ENCODE data around the gene MRPL51.

Gene MRPL51

DNA sequence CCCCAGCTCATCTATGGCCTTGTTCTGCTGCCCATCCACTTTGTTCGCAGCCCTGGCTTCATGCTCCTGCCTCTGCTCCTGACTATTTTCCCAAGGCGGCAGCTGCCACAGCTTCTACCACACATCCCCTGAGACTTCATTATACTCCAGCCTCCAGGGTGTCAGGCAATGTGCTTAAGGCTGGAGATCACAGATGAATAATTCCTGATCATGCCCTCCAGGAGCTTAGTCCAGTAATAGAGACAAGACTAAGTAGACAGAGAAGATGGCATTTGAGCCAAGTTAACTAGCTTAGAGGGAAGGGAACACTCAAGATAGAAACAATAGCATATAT is 34.1 kb downstream of the MRPL51 start:
- peaks cover 14% of the 10 kb centered on the region for H3K36me3 ChIP-seq (ENCODE audit: control insufficient read depth, insufficient read depth, low read length)

DNA sequence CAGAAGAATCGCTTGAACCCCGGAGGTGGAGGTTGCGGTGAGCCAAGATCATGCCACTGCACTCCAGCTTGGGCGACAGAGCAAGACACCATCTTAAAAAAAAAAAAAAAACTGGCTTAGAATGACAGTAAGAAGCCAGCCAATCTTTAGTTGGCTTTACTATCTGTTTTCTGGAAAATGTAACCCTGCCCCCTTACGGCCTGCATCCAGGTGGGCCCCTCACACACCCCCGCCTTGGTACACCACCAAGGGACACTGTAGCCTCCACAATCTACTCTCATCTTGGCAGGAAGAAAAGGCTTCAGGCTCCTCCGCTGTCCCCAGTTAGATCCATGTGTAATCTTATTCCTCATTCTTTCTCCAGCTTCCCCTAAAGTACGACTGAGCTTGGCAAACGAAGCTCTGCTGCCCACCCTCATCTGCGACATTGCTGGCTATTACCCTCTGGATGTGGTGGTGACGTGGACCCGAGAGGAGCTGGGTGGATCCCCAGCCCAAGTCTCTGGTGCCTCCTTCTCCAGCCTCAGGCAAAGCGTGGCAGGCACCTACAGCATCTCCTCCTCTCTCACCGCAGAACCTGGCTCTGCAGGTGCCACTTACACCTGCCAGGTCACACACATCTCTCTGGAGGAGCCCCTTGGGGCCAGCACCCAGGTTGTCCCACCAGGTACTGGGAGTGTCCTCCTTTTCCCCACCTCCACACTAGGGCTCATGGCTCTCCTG is 34.6 kb downstream of the MRPL51 start:
- DNase-seq (ENCODE audit: low read depth, low spot score) = no peak
- WGBS (ENCODE audit: insufficient coverage, insufficient read length) = no CpG with 5 or more reads among the region's 14 CpGs
- no peaks in the 10 kb centered on the region for H3K9me3 ChIP-seq (ENCODE audit: control insufficient read depth, insufficient read depth, low read length)
- no peaks in the 10 kb centered on the region for H3K4me1 ChIP-seq (ENCODE audit: control insufficient read depth, insufficient read depth, low read length)
- H3K36me3 ChIP-seq (ENCODE audit: control insufficient read depth, insufficient read depth, low read length) = peaks cover 14% of the 10 kb centered on the region
- H3K4me3 ChIP-seq (ENCODE audit: low read length) = no peak overlapping the region
- H3K27ac ChIP-seq (ENCODE audit: low read length) = no peak overlapping the region
- no peaks in the 10 kb centered on the region for H3K27me3 ChIP-seq (ENCODE audit: control insufficient read depth, insufficient read depth, low read length)

More for the DNA sequence above, 34.1 kb downstream of the MRPL51 start:
- no peak for DNase-seq (ENCODE audit: low read depth, low spot score)
- Histone ChIP-seq H3K27ac (ENCODE audit: low read length) (no peak overlapping the region), H3K27me3 (ENCODE audit: control insufficient read depth, insufficient read depth, low read length) (no peaks in the 10 kb centered on the region), H3K9me3 (ENCODE audit: control insufficient read depth, insufficient read depth, low read length) (no peaks in the 10 kb centered on the region), H3K4me1 (ENCODE audit: control insufficient read depth, insufficient read depth, low read length) (no peaks in the 10 kb centered on the region), H3K4me3 (ENCODE audit: low read length) (no peak overlapping the region)
- WGBS (ENCODE audit: insufficient coverage, insufficient read length) = no CpG with 5 or more reads among the region's 2 CpGs

DNA sequence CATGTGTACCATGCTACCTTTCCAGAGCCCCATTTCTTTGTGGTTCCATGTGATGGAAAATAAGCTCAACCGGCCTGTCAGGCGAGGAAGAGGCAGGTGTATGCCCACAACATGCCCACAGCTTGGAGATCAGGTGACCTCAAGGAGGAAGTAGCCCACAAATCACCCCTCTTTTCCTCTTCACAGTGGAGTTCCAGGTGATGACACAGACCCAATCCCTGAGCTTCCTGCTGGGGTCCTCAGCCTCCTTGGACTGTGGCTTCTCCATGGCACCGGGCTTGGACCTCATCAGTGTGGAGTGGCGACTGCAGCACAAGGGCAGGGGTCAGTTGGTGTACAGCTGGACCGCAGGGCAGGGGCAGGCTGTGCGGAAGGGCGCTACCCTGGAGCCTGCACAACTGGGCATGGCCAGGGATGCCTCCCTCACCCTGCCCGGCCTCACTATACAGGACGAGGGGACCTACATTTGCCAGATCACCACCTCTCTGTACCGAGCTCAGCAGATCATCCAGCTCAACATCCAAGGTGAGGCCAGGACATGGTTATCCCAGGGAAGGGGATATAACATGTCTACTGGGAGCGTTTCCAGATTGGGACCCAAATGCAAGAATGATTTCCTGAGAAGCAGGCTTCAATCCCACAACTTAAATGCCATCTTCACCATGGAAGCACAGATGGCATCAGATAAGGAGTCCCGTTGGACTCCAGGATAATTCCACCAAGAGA is 35.7 kb downstream of the MRPL51 start:
- no peaks in the 10 kb centered on the region for H3K9me3 ChIP-seq (ENCODE audit: control insufficient read depth, insufficient read depth, low read length)
- no CpG with 5 or more reads among the region's 12 CpGs for WGBS (ENCODE audit: insufficient coverage, insufficient read length)
- no peak overlapping the region for H3K4me3 ChIP-seq (ENCODE audit: low read length)
- no peaks in the 10 kb centered on the region for H3K27me3 ChIP-seq (ENCODE audit: control insufficient read depth, insufficient read depth, low read length)
- H3K27ac ChIP-seq (ENCODE audit: low read length) = no peak overlapping the region
- H3K36me3 ChIP-seq (ENCODE audit: control insufficient read depth, insufficient read depth, low read length) = peaks cover 11% of the 10 kb centered on the region
- no peak for DNase-seq (ENCODE audit: low read depth, low spot score)
- H3K4me1 ChIP-seq (ENCODE audit: control insufficient read depth, insufficient read depth, low read length) = peaks cover 6% of the 10 kb centered on the region

DNA sequence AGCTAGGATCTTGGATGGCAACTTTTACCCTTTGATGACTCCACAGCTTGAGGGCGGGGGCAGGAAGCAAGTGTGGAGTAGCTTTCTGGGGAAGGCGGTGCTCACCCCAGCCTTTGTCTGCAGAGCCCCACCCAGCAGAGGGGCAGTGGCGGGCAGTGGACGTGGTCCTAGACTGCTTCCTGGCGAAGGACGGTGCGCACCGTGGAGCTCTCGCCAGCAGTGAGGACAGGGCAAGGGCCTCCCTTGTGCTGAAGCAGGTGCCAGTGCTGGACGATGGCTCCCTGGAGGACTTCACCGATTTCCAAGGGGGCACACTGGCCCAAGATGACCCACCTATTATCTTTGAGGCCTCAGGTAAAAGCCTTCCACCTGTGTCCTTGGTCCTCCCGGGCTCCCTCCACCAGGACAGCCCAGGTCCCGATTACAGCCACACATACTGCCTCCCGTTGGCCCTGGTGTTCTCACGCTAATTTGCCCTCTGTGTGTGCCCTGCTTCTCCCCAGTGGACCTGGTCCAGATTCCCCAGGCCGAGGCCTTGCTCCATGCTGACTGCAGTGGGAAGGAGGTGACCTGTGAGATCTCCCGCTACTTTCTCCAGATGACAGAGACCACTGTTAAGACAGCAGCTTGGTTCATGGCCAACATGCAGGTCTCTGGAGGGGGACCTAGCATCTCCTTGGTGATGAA is 40.0 kb downstream of the MRPL51 start:
- WGBS (ENCODE audit: insufficient coverage, insufficient read length) = no CpG with 5 or more reads among the region's 17 CpGs
- DNase-seq (ENCODE audit: low read depth, low spot score) = no peak
- no peak overlapping the region for H3K27ac ChIP-seq (ENCODE audit: low read length)
- H3K4me3 ChIP-seq (ENCODE audit: low read length) = no peak overlapping the region
- no peaks in the 10 kb centered on the region for H3K27me3 ChIP-seq (ENCODE audit: control insufficient read depth, insufficient read depth, low read length)
- peaks cover 17% of the 10 kb centered on the region for H3K4me1 ChIP-seq (ENCODE audit: control insufficient read depth, insufficient read depth, low read length)
- H3K36me3 ChIP-seq (ENCODE audit: control insufficient read depth, insufficient read depth, low read length) = no peaks in the 10 kb centered on the region; the same call in 1 of the 2 replicates
- H3K9me3 ChIP-seq (ENCODE audit: control insufficient read depth, insufficient read depth, low read length) = no peaks in the 10 kb centered on the region

DNA sequence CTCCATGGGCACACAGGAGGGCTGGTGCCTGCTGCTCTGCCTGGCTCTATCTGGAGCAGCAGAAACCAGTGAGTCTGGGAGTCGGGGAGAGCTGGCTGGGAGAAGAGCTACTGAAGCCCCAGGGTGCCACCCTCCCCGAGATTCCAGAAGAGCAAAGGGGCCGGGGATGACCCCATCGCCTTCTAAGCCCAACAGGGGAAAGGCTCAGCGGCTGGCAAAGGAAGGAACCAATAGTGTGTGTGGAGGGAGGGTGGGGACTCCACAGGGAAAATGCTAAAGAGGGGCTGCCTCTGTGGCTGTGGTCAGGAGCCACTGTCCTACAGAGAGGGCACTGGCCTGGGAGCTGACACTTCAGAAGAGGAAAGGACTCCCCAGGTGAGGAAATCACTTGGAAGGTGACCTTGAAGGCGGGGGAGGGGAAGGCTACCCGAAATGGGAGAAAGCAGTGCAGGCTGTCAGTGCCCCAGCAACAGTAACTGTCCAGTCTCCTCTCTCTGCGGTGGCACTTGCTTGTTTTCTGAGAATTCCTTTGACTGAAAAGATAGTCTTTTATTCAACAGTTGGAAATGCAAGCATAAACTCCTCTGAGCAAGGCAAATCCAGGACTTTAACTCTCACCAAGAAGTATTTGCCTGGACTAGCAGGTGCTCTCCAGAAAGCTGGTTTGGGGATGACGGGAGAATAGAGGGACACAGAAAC is 40.7 kb downstream of the MRPL51 start:
- H3K36me3 ChIP-seq (ENCODE audit: control insufficient read depth, insufficient read depth, low read length) = no peaks in the 10 kb centered on the region; the same call in 1 of the 2 replicates
- no peaks in the 10 kb centered on the region for H3K27me3 ChIP-seq (ENCODE audit: control insufficient read depth, insufficient read depth, low read length)
- H3K4me1 ChIP-seq (ENCODE audit: control insufficient read depth, insufficient read depth, low read length) = peaks cover 17% of the 10 kb centered on the region
- no peak overlapping the region for H3K4me3 ChIP-seq (ENCODE audit: low read length)
- WGBS (ENCODE audit: insufficient coverage, insufficient read length) = no CpG with 5 or more reads among the region's 9 CpGs
- no peak overlapping the region for H3K27ac ChIP-seq (ENCODE audit: low read length)
- no peak for DNase-seq (ENCODE audit: low read depth, low spot score)
- H3K9me3 ChIP-seq (ENCODE audit: control insufficient read depth, insufficient read depth, low read length) = no peaks in the 10 kb centered on the region

DNA sequence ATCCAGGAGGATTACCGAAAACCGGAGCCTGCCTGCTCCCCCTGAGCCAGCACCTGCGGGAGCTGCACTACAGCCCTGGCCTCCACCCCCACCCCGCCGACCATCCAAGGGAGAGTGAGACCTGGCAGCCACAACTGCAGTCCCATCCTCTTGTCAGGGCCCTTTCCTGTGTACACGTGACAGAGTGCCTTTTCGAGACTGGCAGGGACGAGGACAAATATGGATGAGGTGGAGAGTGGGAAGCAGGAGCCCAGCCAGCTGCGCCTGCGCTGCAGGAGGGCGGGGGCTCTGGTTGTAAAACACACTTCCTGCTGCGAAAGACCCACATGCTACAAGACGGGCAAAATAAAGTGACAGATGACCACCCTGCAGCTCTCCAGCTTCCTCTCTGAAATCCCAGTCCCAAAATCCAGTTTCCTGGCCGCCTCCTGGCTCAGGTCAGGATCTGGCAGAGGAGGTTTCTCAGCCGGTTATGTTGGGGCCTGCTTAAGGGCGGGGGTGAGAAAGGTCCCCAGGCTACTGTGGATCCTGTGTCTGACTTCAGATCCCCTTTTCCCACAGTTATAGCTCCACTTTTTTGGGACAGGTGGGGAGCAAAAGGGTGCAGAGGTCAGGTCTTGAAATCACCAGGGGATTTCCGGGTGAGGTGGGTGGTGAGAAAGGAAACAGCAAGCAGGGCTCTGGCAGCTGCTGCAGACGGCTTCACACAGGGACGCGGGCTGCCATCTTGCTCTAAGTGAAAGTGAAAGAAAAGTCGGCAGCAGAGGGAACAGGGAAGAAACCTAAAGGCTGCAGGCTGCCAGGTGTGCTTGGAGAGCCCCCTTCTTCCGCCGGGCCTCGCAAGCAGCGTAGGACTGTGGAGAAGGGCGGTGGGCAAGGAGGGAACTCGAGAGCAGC is 41.5 kb downstream of the MRPL51 start, which contains the start of gene TAPBPL:
Gene TAPBPL, plus strand, starts transcription at position 695 of the 897 bp plus-strand sequence. CDS start 207 bp downstream, outside the sequence.
- Histone ChIP-seq H3K27me3 (ENCODE audit: control insufficient read depth, insufficient read depth, low read length) (no peaks in the 10 kb centered on the region), H3K9me3 (ENCODE audit: control insufficient read depth, insufficient read depth, low read length) (no peaks in the 10 kb centered on the region), H3K36me3 (ENCODE audit: control insufficient read depth, insufficient read depth, low read length) (no peaks in the 10 kb centered on the region; the same call in 1 of the 2 replicates), H3K27ac (ENCODE audit: low read length) (no peak within 1 kb of the TSS), H3K4me1 (ENCODE audit: control insufficient read depth, insufficient read depth, low read length) (peaks cover 17% of the 10 kb centered on the region), H3K4me3 (ENCODE audit: low read length) (no peak within 1 kb of the TSS)
- no peak for DNase-seq (ENCODE audit: low read depth, low spot score)
- no CpG with 5 or more reads among the region's 27 CpGs for WGBS (ENCODE audit: insufficient coverage, insufficient read length)

DNA sequence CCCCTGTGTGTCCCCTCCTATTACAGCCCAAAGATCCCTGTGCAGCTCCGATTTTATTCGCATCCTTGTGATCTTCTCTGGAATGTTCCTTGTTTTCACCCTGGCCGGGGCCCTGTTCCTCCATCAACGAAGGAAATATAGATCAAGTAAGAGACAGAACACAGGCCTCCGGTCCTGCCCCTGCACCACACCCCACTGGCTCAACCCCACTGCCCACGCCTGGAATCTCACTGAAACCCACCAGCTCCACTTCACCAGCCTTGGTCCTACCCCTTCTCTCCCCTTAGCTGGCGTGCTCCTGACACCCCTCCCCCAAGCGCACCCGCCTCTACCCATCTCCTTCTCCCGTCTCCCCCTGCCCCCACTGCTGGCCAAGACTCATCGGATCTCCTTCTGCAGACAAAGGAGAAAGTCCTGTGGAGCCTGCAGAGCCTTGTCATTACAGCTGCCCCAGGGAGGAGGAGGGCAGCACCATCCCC is 42.2 kb downstream of the MRPL51 start:
- no CpG with 5 or more reads among the region's 11 CpGs for WGBS (ENCODE audit: insufficient coverage, insufficient read length)

DNA sequence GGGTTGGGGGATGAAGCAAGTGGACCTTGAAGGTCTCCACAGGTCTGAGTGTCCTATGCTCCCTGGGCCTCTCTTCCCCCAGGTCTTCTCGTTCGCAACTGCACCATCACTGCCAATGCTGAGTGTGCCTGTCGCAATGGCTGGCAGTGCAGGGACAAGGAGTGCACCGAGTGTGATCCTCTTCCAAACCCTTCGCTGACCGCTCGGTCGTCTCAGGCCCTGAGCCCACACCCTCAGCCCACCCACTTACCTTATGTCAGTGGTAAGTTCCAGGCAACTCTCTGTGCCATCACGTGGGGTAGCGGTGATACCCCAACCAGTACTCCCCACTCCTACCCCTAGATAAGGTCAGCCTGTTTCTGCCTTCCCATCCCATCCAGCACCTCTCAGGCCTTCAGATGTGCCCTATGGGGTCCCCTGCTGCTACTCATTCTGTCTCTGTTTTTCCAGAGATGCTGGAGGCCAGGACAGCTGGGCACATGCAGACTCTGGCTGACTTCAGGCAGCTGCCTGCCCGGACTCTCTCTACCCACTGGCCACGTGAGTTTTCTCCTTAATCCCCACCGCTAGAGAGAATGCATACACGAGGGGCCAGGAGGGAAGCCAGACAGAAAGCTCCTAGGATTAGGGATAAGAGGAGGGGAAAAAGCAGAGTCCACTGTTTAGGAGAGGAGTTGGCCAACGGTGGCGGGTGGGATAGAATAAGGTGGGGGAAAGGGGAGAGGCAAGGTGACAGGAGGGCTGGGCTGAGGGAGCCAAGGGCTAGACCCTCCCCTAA is 42.8 kb downstream of the MRPL51 start:
- Histone ChIP-seq H3K36me3 (ENCODE audit: control insufficient read depth, insufficient read depth, low read length) (no peaks in the 10 kb centered on the region; the same call in 1 of the 2 replicates), H3K4me3 (ENCODE audit: low read length) (no peak overlapping the region), H3K9me3 (ENCODE audit: control insufficient read depth, insufficient read depth, low read length) (no peaks in the 10 kb centered on the region), H3K27me3 (ENCODE audit: control insufficient read depth, insufficient read depth, low read length) (no peaks in the 10 kb centered on the region), H3K27ac (ENCODE audit: low read length) (no peak overlapping the region), H3K4me1 (ENCODE audit: control insufficient read depth, insufficient read depth, low read length) (peaks cover 17% of the 10 kb centered on the region)
- WGBS (ENCODE audit: insufficient coverage, insufficient read length) = no CpG with 5 or more reads among the region's 16 CpGs
- DNase-seq (ENCODE audit: low read depth, low spot score) = no peak

More for the DNA sequence above, 42.2 kb downstream of the MRPL51 start:
- Histone ChIP-seq H3K36me3 (ENCODE audit: control insufficient read depth, insufficient read depth, low read length) (no peaks in the 10 kb centered on the region; the same call in 1 of the 2 replicates), H3K27me3 (ENCODE audit: control insufficient read depth, insufficient read depth, low read length) (no peaks in the 10 kb centered on the region), H3K4me1 (ENCODE audit: control insufficient read depth, insufficient read depth, low read length) (peaks cover 17% of the 10 kb centered on the region), H3K4me3 (ENCODE audit: low read length) (no peak overlapping the region), H3K27ac (ENCODE audit: low read length) (no peak overlapping the region), H3K9me3 (ENCODE audit: control insufficient read depth, insufficient read depth, low read length) (no peaks in the 10 kb centered on the region)
- no peak for DNase-seq (ENCODE audit: low read depth, low spot score)

Measured in iPS DF 6.9 (cell line).